ENCODE data around the gene CHN1.

CHN1 gene, protein sequence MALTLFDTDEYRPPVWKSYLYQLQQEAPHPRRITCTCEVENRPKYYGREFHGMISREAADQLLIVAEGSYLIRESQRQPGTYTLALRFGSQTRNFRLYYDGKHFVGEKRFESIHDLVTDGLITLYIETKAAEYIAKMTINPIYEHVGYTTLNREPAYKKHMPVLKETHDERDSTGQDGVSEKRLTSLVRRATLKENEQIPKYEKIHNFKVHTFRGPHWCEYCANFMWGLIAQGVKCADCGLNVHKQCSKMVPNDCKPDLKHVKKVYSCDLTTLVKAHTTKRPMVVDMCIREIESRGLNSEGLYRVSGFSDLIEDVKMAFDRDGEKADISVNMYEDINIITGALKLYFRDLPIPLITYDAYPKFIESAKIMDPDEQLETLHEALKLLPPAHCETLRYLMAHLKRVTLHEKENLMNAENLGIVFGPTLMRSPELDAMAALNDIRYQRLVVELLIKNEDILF

DNA sequence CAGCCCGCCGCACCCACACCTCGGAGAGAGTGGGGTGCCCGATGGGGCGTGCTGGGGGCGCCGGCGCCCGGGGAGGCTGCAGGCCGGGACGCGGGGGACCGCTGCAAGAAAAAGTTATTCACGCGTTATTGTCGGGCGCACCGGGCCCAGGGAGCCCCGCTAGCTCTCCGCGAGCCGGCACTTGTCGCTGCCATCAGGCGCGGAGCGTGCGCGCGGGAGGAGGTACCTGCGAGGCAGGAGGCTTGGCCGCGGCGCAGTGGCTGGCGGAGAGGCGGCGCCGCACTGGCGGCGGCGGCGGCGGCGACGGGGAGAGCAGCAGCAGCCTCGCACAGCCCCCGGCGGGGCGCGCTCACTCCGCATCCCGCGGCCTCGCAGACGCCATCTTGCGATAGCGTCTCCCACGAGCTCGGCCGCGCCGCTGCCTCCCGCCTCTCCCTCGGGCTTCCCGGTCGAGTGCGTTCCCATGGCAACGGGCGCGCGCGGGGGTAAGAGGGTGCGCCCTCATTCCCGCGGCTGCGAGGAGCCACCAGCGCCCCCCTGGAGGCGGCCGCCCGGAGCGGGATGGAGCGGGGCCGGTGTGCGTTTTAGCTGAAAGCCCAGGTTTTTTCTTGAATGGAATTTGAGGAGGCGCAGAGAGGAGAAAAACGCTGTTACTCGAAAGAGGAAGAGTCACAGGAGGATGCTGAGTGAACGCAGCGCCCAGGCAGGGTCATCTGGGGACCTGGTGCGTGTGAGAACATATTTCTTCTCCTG lies at the start of gene CHN1:
Gene CHN1, minus strand, starts transcription at position 402 of the 753 bp plus-strand sequence. CDS start 469 bp downstream, outside the sequence.
- no peak for DNase-seq

DNA sequence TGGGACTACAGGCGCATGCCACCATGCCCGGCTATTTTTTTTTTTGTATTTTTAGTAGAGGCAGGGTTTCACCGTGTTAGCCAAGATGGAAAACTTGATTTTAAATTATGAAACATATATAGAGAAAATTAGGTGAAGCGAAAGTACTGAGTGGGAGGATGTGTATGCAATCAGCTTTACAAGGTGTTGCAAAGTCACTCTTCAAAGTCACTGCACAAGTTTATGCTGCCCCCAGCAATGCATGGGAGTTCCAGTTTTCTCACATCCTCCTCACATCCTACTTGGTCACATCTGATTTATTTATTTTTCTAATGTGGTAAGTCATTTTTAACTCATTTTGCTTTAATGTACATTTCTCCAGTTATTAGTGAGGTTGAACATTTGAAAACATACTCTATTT lies 49.2 kb upstream of the CHN1 start:
- DNase-seq, result no peak

DNA sequence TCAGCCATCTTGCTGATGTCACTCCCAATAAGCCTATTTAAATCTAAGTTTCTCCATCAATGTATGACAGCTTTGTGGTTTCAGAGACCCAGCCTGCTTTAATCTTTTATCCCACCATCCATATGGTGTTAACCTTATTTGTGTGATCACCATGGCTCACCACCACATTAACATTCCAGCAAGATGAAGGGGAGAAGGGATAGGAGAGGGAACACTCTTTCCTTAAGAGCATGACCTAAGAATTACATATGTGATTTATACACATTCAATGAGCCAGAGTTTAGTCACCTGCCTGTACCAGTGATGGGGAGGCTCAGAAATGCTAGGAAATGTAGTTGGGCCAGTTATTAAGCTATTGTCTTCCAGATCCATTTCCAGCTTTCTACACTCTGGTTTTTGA lies 44.5 kb upstream of the CHN1 start:
- DNase-seq, result no peak

DNA sequence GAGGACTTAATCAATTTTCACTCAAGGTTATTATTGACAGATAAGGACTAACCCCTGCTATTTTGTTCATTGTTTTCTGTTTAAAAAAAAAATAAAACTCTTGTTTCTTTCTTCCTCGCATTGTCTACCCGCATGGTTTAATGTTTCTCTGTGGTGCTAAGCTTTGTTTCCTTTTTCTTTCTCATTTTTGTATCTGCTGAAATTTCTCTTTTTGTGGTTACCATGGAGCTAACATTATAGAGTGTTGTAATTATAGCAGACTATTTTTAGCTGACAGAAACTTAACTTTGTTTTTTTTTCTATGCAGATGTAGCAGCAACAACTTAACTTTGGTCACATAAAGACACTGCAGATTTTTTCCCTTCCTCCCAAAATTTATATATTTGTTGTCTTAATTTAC lies 43.1 kb upstream of the CHN1 start:
- DNase-seq, result no peak

DNA sequence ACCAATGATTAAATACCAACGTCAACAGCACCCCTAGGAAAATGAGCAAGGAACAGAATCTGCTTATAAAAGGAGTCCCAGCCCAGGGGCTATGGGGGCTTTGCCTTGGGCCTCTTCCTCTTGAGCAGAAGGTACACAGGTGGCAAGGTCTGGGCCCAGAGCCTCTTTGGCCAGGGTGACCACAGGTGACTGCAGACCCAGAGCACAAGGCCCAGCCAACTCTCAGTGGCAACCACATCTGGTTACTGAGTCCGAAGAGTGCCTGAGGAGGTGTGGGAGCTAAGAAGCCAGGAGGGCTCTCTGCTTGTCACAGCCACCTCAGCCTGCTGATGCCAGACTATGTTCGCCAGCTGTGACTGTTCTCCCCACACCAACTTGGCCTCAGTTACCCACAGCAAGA lies 34.3 kb upstream of the CHN1 start:
- DNase-seq, result no peak

DNA sequence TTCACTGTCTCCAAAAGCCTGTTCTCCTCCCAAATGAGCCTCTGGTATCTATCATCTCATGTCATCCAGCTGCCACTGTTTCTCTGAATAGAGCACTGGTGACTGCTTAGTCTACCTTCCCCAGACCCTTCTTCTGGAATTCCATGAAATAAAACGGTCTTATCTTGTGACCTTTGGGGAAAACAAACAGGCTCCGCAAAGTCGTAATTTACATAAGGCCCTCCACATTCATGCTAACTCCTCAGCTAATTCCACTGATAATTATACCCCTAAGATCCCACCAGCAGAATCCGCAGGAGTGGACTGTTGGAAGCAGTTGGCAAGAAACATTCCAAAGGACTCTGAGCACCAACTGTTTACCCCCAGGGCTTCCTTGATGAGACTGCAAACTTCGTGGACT lies 33.9 kb upstream of the CHN1 start:
- no peak for DNase-seq

DNA sequence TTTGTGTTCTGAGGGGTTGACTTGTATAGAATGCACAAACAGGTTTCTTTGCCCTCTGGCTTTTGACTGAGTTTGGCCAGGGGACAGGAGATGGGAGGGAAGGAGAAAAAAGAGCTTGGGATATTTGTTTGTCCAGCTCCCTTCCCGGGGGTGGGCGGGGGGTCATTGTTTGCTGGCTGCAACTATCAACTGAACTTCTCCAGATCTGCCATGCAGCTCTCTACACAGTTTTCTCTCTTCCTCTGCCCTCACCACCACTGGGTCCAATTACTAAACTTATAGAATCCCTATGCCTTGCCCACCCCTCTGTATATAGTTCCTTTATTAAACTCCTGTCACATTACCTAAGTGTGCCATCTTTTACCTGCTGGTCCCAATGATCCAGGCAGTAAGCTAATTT lies 32.8 kb upstream of the CHN1 start:
- DNase-seq, result no peak

DNA sequence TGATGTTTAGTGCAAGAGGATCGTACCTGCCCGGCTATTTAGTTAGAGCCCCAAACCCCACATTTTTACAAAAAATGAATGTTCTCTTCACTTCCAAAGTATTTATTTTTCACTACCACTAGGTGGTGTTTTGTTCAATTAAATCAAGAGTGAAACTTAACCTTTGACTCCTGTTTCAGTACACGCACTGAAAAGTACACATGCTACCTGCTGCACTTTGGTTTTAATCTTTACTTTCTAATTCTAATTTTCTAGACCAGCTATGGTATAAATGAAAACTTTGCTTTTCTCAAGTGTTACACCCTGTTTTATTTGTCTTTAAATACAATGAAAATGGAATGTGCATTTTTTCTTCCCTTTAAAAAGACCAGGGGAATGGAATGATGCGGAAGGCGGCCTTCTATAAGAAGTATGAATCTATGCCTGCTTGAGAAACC lies 31.4 kb upstream of the CHN1 start:
- peak; percentile 9 for DNase-seq

DNA sequence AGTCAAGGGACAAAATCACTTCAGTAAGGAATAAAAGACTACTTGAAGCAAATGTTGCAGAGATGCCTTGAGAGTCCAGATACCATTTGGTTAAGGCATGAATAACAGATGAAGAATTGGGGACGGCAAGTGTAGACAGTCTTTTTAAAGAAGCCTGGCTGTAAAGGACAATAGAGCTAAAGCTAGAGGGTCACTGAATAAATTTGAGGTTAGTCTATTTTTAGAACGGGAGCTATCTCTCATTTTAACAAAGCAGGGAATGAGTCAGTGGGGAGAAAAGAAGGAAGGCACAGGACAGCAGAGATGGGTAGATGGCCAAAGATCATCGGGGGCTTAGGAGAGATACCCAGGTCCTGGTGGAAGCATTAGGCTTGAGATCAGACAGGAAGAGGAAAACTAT lies 30.6 kb upstream of the CHN1 start:
- no peak for DNase-seq

DNA sequence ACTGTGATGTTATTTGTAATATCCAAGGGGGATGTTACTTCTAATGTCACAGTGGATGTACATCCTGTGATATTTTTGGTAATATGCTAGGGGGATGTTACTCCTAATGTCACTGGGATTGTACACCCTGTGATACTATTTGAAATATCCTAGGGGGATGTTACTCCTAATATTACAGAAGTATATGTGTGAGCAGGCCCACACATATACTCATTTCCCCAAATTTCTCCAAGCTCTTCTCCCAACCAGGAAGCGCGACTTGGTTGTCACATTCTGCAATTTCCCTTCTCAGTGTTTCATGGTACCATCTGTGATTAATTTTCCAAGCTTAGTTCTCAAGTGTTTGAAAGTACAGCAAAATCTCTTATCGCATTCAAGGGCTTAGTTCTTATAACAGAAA lies 29.5 kb upstream of the CHN1 start:
- no peak for DNase-seq

DNA sequence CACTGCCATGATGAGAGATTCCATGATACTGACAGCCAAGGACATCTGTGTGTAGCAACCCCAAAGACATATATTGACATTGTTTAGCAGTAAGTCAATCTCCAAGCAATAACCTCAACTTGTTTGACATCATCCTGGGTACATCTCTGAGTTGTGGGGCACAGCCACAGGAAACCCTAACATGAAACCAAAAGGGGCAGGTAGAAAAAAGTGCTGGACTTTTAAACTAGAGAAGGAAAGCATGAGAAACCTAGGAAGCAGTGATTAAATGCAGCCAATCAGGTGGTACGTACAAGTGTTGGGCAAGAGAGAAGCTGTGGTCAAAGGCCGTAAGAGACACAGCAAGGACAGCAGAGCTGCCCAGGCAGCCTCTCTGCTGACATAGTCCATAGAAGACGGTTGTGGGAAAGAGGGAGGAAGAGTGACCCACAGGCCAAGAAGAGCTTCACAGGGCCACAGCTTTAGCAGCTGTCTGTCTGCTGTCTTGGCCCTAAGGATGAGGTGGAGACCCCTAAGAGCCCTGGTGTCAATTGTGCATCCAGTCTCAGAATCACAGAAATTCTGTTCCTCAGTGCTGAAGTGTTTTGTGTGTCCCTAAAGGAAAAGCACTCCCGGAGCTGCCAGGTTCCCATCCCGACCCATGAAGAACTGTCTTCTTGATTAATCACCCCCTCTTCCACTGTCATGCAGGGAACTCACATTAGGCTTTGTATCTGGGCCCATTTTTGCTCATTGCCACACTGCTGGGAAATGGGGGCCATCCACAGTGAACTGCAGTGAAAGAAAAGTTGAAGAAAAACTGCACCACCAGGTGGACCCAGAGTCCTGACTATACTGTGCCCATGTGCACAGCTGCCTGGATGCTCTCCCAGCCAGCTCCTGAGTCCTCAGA lies 25.4 kb upstream of the CHN1 start:
- no peak for DNase-seq

DNA sequence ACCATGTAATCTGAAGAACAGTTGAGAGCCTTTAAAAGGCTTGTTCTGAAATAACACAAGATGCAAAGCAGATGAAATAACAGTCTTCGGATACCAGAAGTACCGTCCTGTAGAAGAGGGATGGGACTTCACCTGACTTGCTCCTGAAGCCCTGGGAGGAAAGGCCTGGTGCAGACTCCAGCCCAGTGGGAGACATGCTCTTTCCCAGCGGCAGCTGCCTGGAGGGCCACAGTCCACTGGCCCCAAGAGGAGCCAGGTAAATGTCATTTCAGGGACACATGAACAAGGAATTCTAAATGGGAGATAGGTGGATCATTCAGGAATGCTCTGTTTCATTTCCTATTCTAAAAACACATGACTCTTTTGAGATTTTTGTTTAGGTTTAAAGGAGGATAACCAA lies 22.6 kb upstream of the CHN1 start:
- DNase-seq, result no peak

DNA sequence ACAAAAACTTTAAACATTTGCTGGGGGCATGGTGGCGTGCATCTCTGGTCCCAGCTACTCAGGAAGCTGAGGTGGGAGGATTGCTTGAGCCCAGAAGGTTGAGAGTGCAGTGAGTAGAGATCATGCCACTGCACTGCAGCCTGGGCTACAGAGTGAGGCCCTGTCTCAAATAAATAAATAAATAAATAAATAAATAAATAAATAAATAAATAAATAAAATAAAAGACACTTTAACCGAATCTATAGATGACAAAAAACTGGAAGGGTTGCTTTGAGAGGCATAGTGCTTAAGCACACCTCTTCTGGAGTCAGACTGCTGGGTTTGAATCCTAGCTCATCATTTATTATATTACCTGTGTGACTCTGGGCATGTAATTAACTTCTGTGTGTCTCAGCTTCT lies 21.2 kb upstream of the CHN1 start:
- no peak for DNase-seq

DNA sequence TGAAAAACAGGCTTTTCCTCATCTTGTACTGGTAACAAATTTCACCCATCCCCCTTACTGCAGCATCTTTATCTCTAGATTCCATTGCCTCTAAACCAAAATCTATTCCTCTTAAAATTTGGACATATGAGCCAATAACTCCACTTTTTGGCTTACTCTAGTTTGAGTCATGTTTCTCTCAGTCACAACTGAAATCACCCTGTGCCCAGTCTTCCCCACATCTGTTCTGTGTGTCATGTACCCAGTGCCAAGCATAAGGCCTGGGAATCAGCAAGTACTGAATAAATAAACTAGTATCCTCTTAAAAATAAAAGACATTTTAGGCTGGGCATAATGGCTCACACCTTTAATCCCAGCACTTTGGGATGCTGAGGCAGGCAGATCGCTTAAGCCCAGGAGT lies 20.8 kb upstream of the CHN1 start:
- DNase-seq, result no peak

DNA sequence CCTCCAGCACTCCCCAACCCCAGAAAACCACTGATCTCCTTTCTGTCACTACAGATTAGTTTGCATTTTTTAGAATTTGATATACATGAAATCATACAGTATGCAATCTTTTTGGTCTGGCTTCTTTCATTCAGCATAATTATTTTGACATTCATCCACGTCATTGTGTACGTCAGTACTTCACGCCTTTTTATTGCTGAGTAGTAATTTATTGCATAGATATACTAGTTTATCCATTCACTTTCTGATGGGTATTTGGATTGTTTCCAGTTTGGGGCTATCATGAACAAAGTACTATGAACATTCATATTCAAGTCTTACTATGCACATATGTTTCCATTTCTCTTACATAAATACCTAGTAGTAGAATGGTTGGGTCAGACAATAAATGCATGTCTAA lies 20.1 kb upstream of the CHN1 start:
- DNase-seq, result no peak

DNA sequence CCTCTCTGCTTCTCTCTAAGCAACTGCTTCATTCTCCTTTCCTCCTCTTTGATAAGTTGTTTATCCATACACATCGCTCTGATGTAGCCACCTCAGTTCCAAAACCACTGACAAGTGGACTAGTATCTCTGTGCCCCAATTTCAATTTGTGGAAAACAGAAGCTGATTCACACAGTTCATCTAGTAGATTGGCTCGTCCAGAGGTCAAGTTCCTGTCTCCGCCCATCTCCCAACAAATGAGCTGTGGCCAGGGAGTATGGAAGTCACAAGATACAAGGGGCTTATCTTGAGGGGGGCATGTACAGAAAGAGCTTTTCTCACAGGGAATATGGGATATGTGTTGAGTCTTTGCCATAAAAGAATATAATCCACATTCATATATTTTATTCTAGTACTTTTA lies 17.7 kb upstream of the CHN1 start:
- DNase-seq, result no peak

DNA sequence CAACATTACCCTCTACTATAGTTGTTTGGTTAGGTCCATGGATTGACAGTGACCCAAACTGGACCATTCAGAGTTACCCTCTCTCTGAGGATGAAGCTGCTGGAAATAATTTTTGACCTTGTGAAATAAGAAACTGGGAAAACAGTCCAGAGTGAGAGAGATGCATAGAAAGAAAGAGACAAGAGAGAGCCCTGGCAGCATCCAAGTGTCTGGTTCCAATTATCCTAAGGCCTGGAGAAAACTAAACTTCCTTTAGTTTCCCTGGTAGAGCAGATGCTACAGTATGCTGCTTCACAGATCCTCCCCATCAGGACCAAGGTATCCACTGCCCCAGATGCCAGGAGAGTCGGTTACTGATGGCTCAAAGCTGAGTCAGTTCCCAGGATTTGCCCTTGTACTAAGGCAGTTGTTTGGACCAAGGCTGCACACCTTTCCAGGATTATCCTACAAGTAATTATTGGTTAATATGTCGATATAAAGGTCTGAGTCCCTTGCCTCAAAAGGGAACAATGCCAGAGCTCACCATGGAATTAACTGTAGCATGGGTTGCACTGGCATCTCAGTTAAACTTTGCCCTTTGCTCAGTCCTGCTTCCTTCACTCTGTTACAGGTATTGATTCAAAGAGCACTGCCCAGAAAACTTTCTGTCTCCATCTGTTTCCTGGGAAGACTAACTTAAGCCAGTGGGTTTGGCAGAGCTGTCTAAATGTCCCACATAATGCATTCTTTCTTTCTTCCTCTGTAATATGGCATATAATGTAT lies 14.6 kb upstream of the CHN1 start:
- no peak for DNase-seq

DNA sequence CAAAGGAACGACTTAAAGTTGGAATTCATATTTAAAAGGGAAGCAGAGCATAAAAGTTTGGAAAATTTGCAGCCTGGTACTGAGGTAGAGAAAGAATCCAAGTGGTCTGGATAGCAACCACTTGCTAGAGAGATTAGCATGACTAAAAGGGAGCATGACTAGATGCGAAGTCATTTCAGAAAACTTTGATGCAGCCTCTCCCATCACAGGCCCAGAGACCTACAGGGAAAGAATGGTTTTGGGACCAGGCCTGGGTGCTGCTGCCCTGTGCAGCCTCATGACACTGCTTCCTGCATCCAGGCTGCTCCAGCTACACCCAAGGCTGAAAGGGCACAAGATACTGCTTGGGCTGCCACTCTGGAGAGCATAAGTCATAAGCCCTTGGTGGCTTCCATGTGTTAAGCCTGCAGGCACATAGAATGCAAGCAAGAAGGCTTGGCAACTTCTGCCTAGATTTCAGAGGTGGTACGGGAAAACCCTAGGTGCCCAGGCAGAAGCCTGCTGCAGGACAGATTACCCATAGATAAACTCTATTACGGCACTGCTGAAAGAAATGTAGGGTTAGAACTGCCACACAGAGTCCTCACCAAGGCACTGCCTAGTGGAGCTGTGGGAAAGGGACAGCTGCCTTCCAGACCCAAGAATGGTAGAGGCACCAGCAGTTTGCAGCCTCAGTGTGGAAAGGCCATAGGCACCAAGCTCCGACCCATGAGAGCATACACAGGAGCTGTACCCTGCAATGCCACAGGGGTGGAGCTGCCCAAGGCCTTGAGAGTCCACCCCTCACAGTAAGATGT lies 12.6 kb upstream of the CHN1 start:
- DNase-seq, result no peak

DNA sequence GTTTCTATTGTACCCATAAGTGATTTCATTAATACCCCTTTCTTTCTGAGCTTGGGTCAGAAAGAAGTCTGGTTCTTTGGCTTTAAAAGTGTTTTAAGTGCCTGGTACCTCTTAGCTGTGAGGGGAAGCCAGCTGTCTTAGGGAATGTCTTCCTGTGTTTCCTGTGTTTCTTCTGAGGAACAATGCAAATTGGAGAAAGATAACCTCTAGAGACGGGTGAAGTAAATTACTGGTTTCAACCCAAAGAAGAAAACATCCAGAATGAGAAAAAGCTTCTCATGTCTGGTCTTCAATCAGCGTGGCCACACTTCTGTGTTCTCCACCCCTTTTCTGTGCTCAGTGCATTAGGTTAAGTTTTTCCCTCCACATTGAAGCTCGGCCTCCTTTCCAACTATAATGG lies 10.2 kb upstream of the CHN1 start:
- no peak for DNase-seq

DNA sequence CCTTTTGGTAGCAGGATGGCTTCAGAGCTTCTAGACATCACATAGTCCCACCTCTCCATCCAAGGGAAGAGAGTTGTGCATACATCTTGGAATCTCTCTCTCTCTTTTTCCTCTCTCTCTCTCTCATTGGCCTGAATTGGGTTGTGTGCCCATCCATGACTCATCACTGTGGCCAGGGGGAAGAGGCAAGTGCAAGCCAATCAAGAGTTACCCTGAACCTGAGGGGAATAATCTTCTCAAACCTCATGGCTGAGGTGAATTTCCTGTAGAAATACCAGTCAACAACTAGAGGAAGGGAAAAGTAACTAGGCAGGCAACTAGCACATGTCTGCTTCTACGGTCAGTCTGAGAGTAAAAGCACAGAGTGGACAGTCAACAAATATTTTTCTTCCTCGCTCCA lies 7.3 kb upstream of the CHN1 start:
- no peak for DNase-seq

DNA sequence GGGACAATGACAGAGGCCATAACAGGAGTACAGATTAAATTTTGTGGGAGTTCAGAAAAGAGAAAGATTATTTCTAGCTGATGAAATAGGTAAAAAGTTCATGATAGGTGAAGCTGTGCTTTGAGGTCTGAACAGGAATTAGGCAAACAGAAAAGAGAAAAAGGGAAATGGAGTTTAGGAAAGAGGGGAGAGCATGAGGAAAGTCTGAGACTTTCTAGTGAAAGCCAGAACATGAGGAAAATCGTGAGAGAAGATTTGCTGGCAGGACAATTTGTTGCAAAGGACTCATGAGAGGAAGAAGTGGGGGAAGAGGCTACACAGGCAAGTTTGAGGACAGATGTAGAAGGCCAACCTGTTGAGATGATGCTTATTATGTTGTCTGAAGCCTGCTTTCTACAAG lies 6.3 kb upstream of the CHN1 start:
- DNase-seq, result no peak

DNA sequence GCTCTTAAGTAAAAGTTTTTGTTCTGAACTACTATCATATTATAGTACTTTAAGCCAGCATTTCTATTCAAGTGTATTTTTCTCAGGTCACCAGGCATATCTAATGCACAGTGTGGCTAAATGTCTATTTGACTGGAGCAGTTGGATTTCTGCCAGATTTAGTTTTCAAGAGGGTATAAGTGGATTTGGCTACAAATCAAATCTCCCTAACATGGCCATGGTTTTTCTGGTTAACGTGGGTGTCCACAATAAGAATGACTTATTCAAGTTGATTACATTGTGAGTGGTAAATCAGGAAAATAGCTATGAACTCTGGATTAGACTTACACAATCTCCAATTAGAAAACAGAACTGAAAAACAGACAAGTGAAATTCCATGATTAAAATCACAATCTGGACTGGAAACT lies 5.7 kb upstream of the CHN1 start:
- peak; percentile 88 for DNase-seq

Data from NCI-H2029 treated with DMSO at 0.1 percent for 48 hours (cell line).